GM12878 (cell line): Measurements from ENCODE around the gene C1orf74.

Experiments
- CEBPB ChIP-seq, 2 experiments: fragments of 150-350 bp in 1 of 2; IDR thresholded peaks; 2 replicates each; pipeline ENCODE4 v1.6.1; 2012 to 2014; ENCODE audit warnings: low read depth in 2 of 2, low read length in 2 of 2, borderline replicate concordance in 1 of 2, inconsistent platforms in 1 of 2
- ESRRA ChIP-seq: IDR thresholded peaks from 2 replicates; pipeline ENCODE4 v1.6.1; 2012; ENCODE audit warnings: mild to moderate bottlenecking, low read length, improper control_type of control experiment
- NFIC ChIP-seq: IDR thresholded peaks from 2 replicates; pipeline ENCODE4 v1.6.1; 2012; ENCODE audit warnings: low read depth, mild to moderate bottlenecking, inconsistent platforms, low read length, moderate library complexity
- PML ChIP-seq: IDR thresholded peaks from 2 replicates; pipeline ENCODE4 v1.6.1; 2012; ENCODE audit warnings: low read length, inconsistent platforms
- RAD21 ChIP-seq: IDR thresholded peaks from 2 replicates; pipeline ENCODE4 v1.6.1; 2011; ENCODE audit warnings: mild to moderate bottlenecking, low read depth, low read length, moderate library complexity; ENCODE audit not compliant: insufficient read depth

DNA sequence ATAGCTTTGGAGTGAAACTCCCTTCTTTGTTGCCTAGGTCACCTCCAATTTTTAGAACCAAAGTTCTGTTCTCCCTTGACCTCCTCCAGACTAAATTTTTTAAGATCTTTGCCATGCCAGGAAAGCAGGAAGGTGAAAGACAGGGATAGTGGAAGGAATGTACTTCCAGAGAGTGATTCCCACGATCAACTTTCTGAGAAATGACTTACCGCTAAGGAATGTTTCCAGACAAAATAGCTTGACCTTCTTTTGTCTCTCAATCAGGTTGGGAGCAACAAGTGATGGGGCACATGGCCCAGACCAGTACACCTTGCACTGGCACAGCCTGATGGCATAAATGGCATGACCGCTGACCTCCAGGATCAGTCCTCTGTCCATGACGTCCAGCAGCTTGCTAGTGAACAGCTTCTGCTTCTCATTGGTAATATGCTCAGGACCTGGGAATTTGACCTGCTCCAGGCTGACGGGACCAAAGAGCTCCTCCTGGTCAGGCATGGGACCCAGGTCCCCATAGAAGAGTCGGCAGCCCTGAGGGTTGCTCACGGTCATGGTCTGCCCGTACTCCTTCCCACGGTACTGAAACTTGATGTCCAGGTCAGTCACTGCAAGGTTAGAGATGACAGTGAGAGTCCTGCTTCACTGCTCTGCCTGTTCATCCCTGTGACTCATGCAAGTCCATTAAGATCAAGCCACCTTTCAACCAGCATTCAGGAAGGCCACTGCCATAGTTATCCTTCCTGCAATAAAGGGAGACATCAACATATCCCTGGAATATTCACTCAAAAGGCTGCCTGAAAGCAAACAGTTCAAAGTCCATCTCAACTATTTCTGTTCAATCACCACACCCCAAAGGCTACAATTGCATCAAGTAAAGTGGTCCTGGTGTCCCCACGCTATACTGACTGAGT is 6.2 kb upstream of the C1orf74 start:
- TF ChIP-seq NFIC (no peak), PML (no peak), RAD21 (no peak), CEBPB (IDR thresholded peaks at IDR 0.05; ENCODE audit: borderline replicate concordance in 1 of 2, low read depth in 2 of 2, low read length in 2 of 2) (no peak), ESRRA (no peak)
